HepG2 (cell line): ENCODE data around the gene TBCEL. TPM values are rescaled to one million over a fixed set of nuclear protein-coding genes. Genes with fewer than 3 reads are reported as not detected.

Experiments
- ATM ChIP-seq: fragments of 450-650 bp; IDR thresholded peaks from 2 replicates; pipeline ENCODE4 v1.7.1; 2017; ENCODE audit warnings: mild to moderate bottlenecking, borderline replicate concordance
- ETV5 ChIP-seq: IDR thresholded peaks from 2 replicates; pipeline ENCODE4 v1.6.1; 2018; ENCODE audit warnings: missing biosample characterization, missing genetic modification reagents, inconsistent platforms, borderline replicate concordance
- GABPB1 ChIP-seq: IDR thresholded peaks from 2 replicates; pipeline ENCODE4 v1.6.1; 2016; ENCODE audit warnings: mild to moderate bottlenecking, missing genetic modification reagents, moderate library complexity, missing compliant biosample characterization
- GZF1 ChIP-seq: sonication (generic); formaldehyde crosslinking; IDR thresholded peaks from 2 replicates; pipeline ENCODE4 v1.5.1; 2020; ENCODE audit warnings: mild to moderate bottlenecking, missing genetic modification reagents
- RBFOX2 ChIP-seq: fragments of 200-400 bp; formaldehyde crosslinking; IDR thresholded peaks from 2 replicates; pipeline ENCODE4 v1.6.1; 2017; ENCODE audit warnings: low read depth, mild to moderate bottlenecking, low read length
- RCOR2 ChIP-seq: IDR thresholded peaks from 2 replicates; pipeline ENCODE4 v1.6.1; 2016; ENCODE audit warnings: missing biosample characterization, missing genetic modification reagents
- SMARCC2 ChIP-seq: fragments of 450-650 bp; IDR thresholded peaks from 2 replicates; pipeline ENCODE4 v1.6.1; 2017; ENCODE audit warnings: antibody characterized with exemption, mild to moderate bottlenecking
- SRSF9 ChIP-seq: fragments of 200-400 bp; formaldehyde crosslinking; IDR thresholded peaks from 2 replicates; pipeline ENCODE4 v1.6.1; 2018; ENCODE audit warnings: borderline replicate concordance, mild to moderate bottlenecking, low read depth, low read length; ENCODE audit not compliant: insufficient read depth, poor library complexity, severe bottlenecking
- SRY ChIP-seq: sonication (generic); formaldehyde crosslinking; IDR thresholded peaks from 2 replicates; pipeline ENCODE4 v1.8.0; 2022; ENCODE audit warnings: mild to moderate bottlenecking, missing genetic modification reagents
- TBX3 ChIP-seq: fragments of 450-650 bp; IDR thresholded peaks from 2 replicates; pipeline ENCODE4 v1.6.1; 2017; ENCODE audit warnings: antibody characterized with exemption, mild to moderate bottlenecking, inconsistent platforms, borderline replicate concordance
- TEF ChIP-seq: sonication (generic); formaldehyde crosslinking; IDR thresholded peaks from 2 replicates; pipeline ENCODE4 v1.5.0; 2020; ENCODE audit warnings: missing genetic modification reagents
- ZIK1 ChIP-seq: sonication (generic); formaldehyde crosslinking; IDR thresholded peaks from 2 replicates; pipeline ENCODE4 v1.5.0; 2020; ENCODE audit warnings: mild to moderate bottlenecking, low read depth, missing genetic modification reagents, borderline replicate concordance
- ZNF224 ChIP-seq: sonication (generic); formaldehyde crosslinking; IDR thresholded peaks from 2 replicates; pipeline ENCODE4 v1.5.0; 2020; ENCODE audit warnings: mild to moderate bottlenecking, missing genetic modification reagents
- ZNF577 ChIP-seq: sonication (generic); formaldehyde crosslinking; IDR thresholded peaks from 2 replicates; pipeline ENCODE4 v1.4.0; 2020; ENCODE audit warnings: mild to moderate bottlenecking, low read depth, missing genetic modification reagents, borderline replicate concordance
- ZNF776 ChIP-seq: sonication (generic); formaldehyde crosslinking; IDR thresholded peaks from 2 replicates; pipeline ENCODE4 v1.4.0; 2020; ENCODE audit warnings: mild to moderate bottlenecking, missing genetic modification reagents
- ZNF850 ChIP-seq: sonication (generic); formaldehyde crosslinking; conservative IDR thresholded peaks from 2 replicates; pipeline ENCODE4 v1.9.0; 2021; ENCODE audit warnings: mild to moderate bottlenecking, missing genetic modification reagents
- polyA plus RNA-seq, 8 experiments: library from polyadenylated mRNA; depleted of rRNA in 3 of 8; stranded (reverse) in 7 of 8; unstranded in 1 of 8; fragments of >200 nt; fragmentation: Illumina TruSeq in 4 of 8; extraction: Trizol in 4 of 8; gene quantifications; 2 replicates each; pipeline versions ENCODE4 v1.2.1 to v1.2.3, GENCODE V29; 2011 to 2016; ENCODE audit warnings: low read depth in 4 of 8, missing spikeins in 1 of 8, mixed read lengths in 1 of 8; ENCODE audit not compliant: insufficient read depth in 1 of 8
- total RNA-seq, 5 experiments: library from RNA; depleted of rRNA; stranded (reverse); fragments of >200 nt; fragmentation: Illumina TruSeq; extraction: Trizol; gene quantifications; 2 replicates each; pipeline ENCODE4 v1.2.3, GENCODE V29; 2016; ENCODE audit warnings: low read depth in 1 of 5
- TF ChIP-seq, protein P1 (sequence below): sonication (generic); formaldehyde crosslinking; IDR thresholded peaks from 2 replicates; pipeline ENCODE4 v1.4.0; 2020; ENCODE audit warnings: missing genetic modification reagents
- TF ChIP-seq, protein P2 (sequence below): IDR thresholded peaks from 2 replicates; pipeline ENCODE4 v1.6.1; 2016; ENCODE audit warnings: low read depth
- TF ChIP-seq, protein P3 (sequence below): IDR thresholded peaks from 2 replicates; pipeline ENCODE4 v1.6.1; 2016; ENCODE audit warnings: missing genetic modification reagents, missing compliant biosample characterization
- TF ChIP-seq, protein P4 (sequence below): sonication (generic); formaldehyde crosslinking; IDR thresholded peaks from 2 replicates; pipeline ENCODE4 v1.5.0; 2020; ENCODE audit warnings: missing genetic modification reagents, mild to moderate bottlenecking, borderline replicate concordance
- TF ChIP-seq, protein P5 (sequence below): sonication (generic); formaldehyde crosslinking; IDR thresholded peaks from 2 replicates; pipeline ENCODE4 v1.4.0; 2020; ENCODE audit warnings: mild to moderate bottlenecking, missing genetic modification reagents

Gene TBCEL
- total and polyA plus RNA-seq, 2 of the 13 experiments (the other 11 are each of a cell fraction or from before 2014, with no cell fraction given) = 6.1 to 12.5 TPM

DNA sequence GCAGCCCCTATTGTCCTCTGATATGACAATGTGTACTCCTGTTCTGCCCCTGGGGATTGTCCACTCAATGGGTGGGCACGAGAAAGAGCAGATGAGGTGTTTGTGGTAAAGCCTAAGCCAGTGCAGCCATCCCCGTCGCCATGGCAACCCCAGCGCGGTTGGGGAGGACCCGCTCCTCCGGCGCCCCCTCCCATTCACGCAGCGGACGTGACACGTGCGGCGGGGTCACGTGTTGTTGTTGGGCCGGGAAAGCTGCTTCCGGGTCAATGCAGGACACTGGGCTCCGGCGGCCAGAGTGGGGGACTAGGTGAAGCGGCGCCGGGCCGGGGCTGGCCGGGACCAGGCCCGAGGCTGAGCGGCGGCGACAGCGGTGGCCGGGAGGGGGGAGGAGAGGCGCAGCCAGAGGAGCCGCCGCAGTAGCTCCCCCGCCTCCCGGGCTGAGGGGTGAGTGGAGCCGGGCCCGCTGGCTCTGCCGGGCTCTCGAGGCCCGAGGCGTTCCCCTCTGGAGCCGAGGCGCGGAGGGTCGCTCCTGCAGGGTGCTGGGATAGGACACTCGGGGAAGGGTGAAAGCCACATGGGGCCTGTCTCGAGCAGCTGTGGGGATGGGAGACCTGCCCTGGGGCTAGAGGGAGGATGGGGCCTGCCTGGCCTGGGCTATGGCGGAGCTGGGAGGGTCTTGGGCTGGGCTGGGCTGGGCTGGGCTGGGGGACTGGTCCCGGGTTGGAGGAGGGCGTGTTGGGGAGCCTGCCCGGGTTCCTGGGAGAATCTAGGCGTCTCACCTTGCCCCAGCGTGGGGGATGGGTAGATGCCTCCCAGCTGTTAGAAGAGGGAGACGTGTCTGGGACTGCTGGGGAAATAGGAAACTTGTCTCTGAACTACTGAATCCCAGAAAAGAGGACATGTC, at the start of gene TBCEL (continued):
- no peak for TF ChIP-seq SRSF9
- TF ChIP-seq, protein P1, sequence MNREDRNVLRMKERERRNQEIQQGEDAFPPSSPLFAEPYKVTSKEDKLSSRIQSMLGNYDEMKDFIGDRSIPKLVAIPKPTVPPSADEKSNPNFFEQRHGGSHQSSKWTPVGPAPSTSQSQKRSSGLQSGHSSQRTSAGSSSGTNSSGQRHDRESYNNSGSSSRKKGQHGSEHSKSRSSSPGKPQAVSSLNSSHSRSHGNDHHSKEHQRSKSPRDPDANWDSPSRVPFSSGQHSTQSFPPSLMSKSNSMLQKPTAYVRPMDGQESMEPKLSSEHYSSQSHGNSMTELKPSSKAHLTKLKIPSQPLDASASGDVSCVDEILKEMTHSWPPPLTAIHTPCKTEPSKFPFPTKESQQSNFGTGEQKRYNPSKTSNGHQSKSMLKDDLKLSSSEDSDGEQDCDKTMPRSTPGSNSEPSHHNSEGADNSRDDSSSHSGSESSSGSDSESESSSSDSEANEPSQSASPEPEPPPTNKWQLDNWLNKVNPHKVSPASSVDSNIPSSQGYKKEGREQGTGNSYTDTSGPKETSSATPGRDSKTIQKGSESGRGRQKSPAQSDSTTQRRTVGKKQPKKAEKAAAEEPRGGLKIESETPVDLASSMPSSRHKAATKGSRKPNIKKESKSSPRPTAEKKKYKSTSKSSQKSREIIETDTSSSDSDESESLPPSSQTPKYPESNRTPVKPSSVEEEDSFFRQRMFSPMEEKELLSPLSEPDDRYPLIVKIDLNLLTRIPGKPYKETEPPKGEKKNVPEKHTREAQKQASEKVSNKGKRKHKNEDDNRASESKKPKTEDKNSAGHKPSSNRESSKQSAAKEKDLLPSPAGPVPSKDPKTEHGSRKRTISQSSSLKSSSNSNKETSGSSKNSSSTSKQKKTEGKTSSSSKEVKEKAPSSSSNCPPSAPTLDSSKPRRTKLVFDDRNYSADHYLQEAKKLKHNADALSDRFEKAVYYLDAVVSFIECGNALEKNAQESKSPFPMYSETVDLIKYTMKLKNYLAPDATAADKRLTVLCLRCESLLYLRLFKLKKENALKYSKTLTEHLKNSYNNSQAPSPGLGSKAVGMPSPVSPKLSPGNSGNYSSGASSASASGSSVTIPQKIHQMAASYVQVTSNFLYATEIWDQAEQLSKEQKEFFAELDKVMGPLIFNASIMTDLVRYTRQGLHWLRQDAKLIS (CRISPR knock-in tag) = no peak
- no peak for TF ChIP-seq RCOR2 (CRISPR knock-in tag)
- TF ChIP-seq ZNF776 (CRISPR knock-in tag) = no peak
- TF ChIP-seq ZNF850 = no peak
- TF ChIP-seq SRY (CRISPR knock-in tag) = 0 out of 2 replicates have a peak, but pooled peaks have one; percentile 59
- no peak for TF ChIP-seq ZNF577 (CRISPR knock-in tag)
- 0 out of 2 replicates have a peak, but pooled peaks have one; percentile 34 for TF ChIP-seq TBX3
- TF ChIP-seq, protein P2, sequence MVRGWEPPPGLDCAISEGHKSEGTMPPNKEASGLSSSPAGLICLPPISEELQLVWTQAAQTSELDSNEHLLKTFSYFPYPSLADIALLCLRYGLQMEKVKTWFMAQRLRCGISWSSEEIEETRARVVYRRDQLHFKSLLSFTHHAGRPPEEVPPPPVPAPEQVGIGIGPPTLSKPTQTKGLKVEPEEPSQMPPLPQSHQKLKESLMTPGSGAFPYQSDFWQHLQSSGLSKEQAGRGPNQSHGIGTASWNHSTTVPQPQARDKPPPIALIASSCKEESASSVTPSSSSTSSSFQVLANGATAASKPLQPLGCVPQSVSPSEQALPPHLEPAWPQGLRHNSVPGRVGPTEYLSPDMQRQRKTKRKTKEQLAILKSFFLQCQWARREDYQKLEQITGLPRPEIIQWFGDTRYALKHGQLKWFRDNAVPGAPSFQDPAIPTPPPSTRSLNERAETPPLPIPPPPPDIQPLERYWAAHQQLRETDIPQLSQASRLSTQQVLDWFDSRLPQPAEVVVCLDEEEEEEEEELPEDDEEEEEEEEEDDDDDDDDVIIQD (CRISPR knock-in tag) = 0 out of 2 replicates have a peak, but pooled peaks have one; percentile 40
- TF ChIP-seq TEF (CRISPR knock-in tag) = no peak
- no peak for TF ChIP-seq ATM
- peak; percentile 98 for TF ChIP-seq GABPB1 (CRISPR knock-in tag)
- peak; percentile 91 for TF ChIP-seq RBFOX2
- TF ChIP-seq ETV5 (CRISPR knock-in tag) = peak; percentile 70; the same call in 1 of the 2 replicates
- TF ChIP-seq, protein P3, sequence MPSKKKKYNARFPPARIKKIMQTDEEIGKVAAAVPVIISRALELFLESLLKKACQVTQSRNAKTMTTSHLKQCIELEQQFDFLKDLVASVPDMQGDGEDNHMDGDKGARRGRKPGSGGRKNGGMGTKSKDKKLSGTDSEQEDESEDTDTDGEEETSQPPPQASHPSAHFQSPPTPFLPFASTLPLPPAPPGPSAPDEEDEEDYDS = peak; percentile 48; the same call in 1 of the 2 replicates
- no peak for TF ChIP-seq ZNF224
- TF ChIP-seq SMARCC2 = no peak
- TF ChIP-seq, protein P4, sequence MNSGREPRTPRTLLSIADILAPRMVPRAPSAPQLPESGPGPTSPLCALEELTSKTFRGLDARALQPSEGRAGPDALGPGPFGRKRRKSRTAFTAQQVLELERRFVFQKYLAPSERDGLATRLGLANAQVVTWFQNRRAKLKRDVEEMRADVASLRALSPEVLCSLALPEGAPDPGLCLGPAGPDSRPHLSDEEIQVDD (CRISPR knock-in tag) = no peak
- TF ChIP-seq, protein P5, sequence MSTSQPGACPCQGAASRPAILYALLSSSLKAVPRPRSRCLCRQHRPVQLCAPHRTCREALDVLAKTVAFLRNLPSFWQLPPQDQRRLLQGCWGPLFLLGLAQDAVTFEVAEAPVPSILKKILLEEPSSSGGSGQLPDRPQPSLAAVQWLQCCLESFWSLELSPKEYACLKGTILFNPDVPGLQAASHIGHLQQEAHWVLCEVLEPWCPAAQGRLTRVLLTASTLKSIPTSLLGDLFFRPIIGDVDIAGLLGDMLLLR (CRISPR knock-in tag) = no peak
- no peak for TF ChIP-seq GZF1
- peak; percentile 91; the same call in 1 of the 2 replicates for TF ChIP-seq ZIK1 (CRISPR knock-in tag)
